OCI-LY3 (cell line): Measurements from ENCODE around the gene PIP4P1.
"Not testable (repeated sequence)": the region's sequence is repeated elsewhere in the genome, so short reads cannot be mapped to it uniquely, and the experiment has no call there.

Experiments used
- EZH2phosphoT487 ChIP-seq: fragments of 200-600 bp; shearing (Covaris generic); IDR thresholded peaks from 2 replicates; pipeline ENCODE4 v1.6.1; 2018; ENCODE audit warnings: antibody characterized with exemption, mixed run types, low read depth
- TF ChIP-seq, protein P1 (sequence below): fragments of 200-600, 300-600 bp; sonication (generic); IDR thresholded peaks from 2 replicates; pipeline ENCODE4 v1.5.1; 2014; ENCODE audit warnings: antibody characterized with exemption, low read length, low read depth

DNA sequence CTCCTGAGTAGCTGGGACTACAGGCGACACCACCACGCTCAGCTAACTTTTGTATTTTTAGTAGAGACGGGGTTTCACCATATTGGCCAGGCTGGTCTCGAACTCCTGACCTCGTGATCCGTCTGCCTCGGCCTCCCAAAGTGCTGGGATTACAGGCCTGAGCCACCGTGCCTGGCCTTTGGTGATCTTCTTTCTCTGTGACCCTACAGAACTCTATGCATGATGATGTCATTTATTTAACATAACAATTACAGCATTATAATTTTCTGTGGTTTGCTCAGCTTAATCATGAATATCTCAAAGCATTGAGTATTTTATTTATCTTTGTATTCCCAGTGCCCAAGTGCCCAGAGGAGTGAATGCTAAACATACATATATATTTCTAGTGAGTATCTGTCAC is 8.4 kb downstream of the PIP4P1 start:
- TF ChIP-seq, protein P1, sequence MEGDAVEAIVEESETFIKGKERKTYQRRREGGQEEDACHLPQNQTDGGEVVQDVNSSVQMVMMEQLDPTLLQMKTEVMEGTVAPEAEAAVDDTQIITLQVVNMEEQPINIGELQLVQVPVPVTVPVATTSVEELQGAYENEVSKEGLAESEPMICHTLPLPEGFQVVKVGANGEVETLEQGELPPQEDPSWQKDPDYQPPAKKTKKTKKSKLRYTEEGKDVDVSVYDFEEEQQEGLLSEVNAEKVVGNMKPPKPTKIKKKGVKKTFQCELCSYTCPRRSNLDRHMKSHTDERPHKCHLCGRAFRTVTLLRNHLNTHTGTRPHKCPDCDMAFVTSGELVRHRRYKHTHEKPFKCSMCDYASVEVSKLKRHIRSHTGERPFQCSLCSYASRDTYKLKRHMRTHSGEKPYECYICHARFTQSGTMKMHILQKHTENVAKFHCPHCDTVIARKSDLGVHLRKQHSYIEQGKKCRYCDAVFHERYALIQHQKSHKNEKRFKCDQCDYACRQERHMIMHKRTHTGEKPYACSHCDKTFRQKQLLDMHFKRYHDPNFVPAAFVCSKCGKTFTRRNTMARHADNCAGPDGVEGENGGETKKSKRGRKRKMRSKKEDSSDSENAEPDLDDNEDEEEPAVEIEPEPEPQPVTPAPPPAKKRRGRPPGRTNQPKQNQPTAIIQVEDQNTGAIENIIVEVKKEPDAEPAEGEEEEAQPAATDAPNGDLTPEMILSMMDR: not testable (repeated sequence)
- not testable (repeated sequence) for TF ChIP-seq EZH2phosphoT487
